ENCODE data around the gene PSMC3. TPM values are rescaled to one million over a fixed set of nuclear protein-coding genes. Genes with fewer than 3 reads are reported as not detected.

PSMC3 gene
- total RNA-seq = 220 and 250 TPM in 2 replicates

GRCh38 chr11:47426062-47426956 is at the start of gene PSMC3:
Gene PSMC3, minus strand, starts transcription at chr11:47426439. Its CDS starts 160 bp downstream, at chr11:47426279.

DNA sequence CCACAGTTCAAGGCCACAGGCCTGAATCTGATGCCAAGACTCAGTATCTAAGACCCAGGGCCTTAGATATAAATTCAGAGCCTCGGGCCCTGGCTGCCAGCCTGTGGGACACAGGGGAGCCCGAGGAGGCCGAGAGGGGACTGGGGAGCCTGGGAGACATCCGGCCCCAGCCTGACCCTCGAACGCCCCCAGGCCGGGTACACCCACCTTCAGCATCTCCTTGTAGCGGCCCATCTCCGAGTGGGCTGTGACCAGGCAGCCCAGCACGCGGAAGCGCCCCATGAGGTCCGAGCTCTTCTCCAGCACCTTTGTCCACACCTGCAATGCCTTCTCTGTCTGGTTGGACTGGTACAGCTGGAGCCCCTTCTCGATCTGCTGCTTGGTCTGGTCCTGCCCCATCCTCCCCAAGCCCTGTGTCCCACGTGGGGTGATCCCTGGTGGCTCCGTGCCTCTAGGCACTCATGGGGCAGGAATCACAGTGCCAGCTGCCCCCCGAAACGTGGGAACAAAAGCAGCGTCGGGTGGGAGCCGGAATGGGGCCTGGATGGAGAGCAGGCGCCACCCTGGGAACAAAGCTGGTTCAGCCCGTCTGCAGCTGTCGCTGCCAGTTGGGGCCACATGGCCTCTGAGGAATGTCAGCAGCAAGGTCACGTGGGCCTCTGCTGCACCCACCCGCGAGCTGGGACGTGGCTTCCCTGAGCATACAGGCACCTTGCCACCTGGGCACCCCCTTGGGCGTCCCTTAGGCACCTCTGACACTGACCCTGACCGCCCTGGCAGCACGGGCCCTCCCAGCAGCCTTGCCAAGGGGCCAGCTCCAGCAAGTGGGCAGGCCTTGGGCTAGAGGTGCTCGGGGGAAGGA is 22.6 kb upstream of the PSMC3 start, which contains the start of gene RAPSN:
TSS of gene RAPSN (minus strand) at position 571 of the 862 bp plus-strand sequence. CDS start at position 399, 172 bp downstream.

DNA sequence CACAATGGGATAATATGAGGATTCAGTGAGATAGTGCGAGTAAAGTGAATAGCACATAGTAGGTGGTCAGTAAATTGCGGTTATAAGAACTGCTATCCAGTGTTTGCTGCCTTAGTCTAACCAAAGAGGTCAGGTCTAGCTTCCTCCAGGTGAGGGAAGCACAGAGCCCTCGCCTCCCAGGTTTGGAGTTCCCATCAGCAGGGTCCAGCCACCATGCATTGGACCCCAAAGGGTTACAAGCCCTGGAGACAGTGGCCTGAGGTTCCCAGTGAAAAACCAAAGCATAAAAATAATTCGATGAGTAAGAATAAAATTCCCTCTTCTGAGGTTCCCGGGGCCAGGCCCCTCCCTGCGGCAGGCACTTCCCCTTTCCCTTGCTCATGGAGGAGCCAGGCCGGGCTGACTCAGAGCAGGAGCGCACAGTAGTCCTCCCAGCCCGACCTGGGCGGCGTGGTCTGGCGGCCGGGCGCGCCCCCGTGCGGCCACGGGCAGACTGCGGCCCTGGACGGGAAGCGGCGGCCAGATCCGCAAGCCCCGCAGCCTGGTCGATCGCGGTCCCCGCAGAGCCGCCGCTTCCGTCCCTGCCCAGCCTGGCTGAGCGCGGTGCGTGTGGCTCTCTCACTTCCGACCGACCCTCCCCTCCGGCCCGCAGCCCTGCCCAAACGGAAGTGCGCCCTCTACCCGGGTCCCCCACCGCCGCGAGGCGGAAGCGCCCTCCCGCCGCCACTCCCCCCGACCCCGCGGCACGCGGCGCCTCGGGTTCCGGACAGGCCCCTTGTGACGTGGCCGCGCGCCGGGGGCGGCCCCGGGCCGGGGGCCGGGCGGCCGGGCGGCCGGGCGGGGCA is 18.3 kb downstream of the PSMC3 start, which contains the start of gene SLC39A13:
TSS of gene SLC39A13 (plus strand) at position 845 of the 845 bp plus-strand sequence. CDS start 1,505 bp downstream, outside the sequence.

GRCh38 chr11:47378010-47378835 is 48.0 kb downstream of the PSMC3 start, which contains the start of gene SPI1:
Gene SPI1, minus strand, starts transcription at chr11:47378547. Its CDS starts 194 bp downstream, at chr11:47378353.

Other genes starting within 250 kb of the PSMC3 start
- gene ARFGAP2, start 249.6 kb downstream of the PSMC3 start, total RNA-seq = 128 and 138 TPM in 2 replicates
- 8.3 and 12.8 TPM in 2 replicates for gene PACSIN3, start 240.0 kb downstream of the PSMC3 start, total RNA-seq
- 92.5 and 96.3 TPM in 2 replicates for gene DDB2, start 211.5 kb downstream of the PSMC3 start, total RNA-seq
- gene ACP2, start 177.6 kb downstream of the PSMC3 start, total RNA-seq = 40.8 and 46.3 TPM in 2 replicates
- 7.9 and 9.7 TPM in 2 replicates for gene NR1H3, start 168.4 kb downstream of the PSMC3 start, total RNA-seq
- gene MADD, start 156.3 kb downstream of the PSMC3 start, total RNA-seq = 15.3 and 15.6 TPM in 2 replicates
- gene MYBPC3, start 73.7 kb downstream of the PSMC3 start, total RNA-seq = not detected in 2 replicates
- gene SPI1, start 47.9 kb downstream of the PSMC3 start, total RNA-seq = not detected in 2 replicates
- 99.1 and 101 TPM in 2 replicates for gene SLC39A13, start 17.8 kb downstream of the PSMC3 start, total RNA-seq
- gene RAPSN, start 22.7 kb upstream of the PSMC3 start, total RNA-seq = not detected in 2 replicates
- 53.2 and 56.8 TPM in 2 replicates for gene CELF1, start 126.7 kb upstream of the PSMC3 start, total RNA-seq
- gene PTPMT1, start 139.2 kb upstream of the PSMC3 start, total RNA-seq = 145 and 164 TPM in 2 replicates
- gene KBTBD4, start 152.5 kb upstream of the PSMC3 start, total RNA-seq = 20.7 and 23.6 TPM in 2 replicates
- gene NDUFS3, start 152.6 kb upstream of the PSMC3 start, total RNA-seq = 89.7 and 95.1 TPM in 2 replicates
- gene FAM180B, start 160.2 kb upstream of the PSMC3 start, total RNA-seq = not detected in 2 replicates
- not detected in 2 replicates for gene C1QTNF4, start 168.0 kb upstream of the PSMC3 start, total RNA-seq
- 94.7 and 98.7 TPM in 2 replicates for gene MTCH2, start 216.1 kb upstream of the PSMC3 start, total RNA-seq